Measurements from ENCODE around the gene TAPBP. TPM values are rescaled to one million over a fixed set of nuclear protein-coding genes. Genes with fewer than 3 reads are reported as not detected.

Gene TAPBP
- total and polyA plus RNA-seq, 9 of the 15 experiments (the other 6 are each of a cell fraction or from before 2014, with no cell fraction given): 5.6 to 74.0 (median 22.3) TPM

GRCh38 chr6:33276864-33277662, 36.8 kb downstream of the TAPBP start, which contains the start of gene B3GALT4 (continued):
- TF ChIP-seq ZNF121 (CRISPR knock-in tag; conservative IDR thresholded peaks at IDR 0.05) (no peak), NR2C1 (IDR thresholded peaks at IDR 0.05) (no peak), NR2C1 (tag; IDR thresholded peaks at IDR 0.05) (peak; percentile 36), HINFP (tag; conservative IDR thresholded peaks at IDR 0.05; ENCODE audit: low read depth) (peak; percentile 83), SIRT6 (IDR thresholded peaks at IDR 0.05; ENCODE audit: low read depth, low read length) (peak; percentile 94), CTBP1 (IDR thresholded peaks at IDR 0.05; ENCODE audit: borderline replicate concordance) (peak; percentile 100), ZNF76 (CRISPR knock-in tag; IDR thresholded peaks at IDR 0.05; ENCODE audit: borderline replicate concordance) (0 out of 2 replicates have a peak, but pooled peaks have one; percentile 55), BHLHE40 (IDR thresholded peaks at IDR 0.05; ENCODE audit: low read length) (peak; percentile 68), BRD4 (IDR thresholded peaks at IDR 0.05) (peak; percentile 32; the same call in 1 of the 2 replicates), ZSCAN29 (IDR thresholded peaks at IDR 0.05) (peak; percentile 66; the same call in 1 of the 2 replicates), ZKSCAN3 (CRISPR knock-in tag; IDR thresholded peaks at IDR 0.05) (no peak), SNIP1 (IDR thresholded peaks at IDR 0.05; ENCODE audit: low read depth) (no peak), SUPT5H (IDR thresholded peaks at IDR 0.05) (peak; percentile 91), ZNF407 (IDR thresholded peaks at IDR 0.05; ENCODE audit: low read depth) (peak; percentile 64; the same call in 1 of the 2 replicates), ZNF444 (CRISPR knock-in tag; IDR thresholded peaks at IDR 0.05) (0 out of 2 replicates have a peak, but pooled peaks have one; percentile 20), ZC3H8 (IDR thresholded peaks at IDR 0.05) (no peak)
- TF ChIP-seq, protein P1, sequence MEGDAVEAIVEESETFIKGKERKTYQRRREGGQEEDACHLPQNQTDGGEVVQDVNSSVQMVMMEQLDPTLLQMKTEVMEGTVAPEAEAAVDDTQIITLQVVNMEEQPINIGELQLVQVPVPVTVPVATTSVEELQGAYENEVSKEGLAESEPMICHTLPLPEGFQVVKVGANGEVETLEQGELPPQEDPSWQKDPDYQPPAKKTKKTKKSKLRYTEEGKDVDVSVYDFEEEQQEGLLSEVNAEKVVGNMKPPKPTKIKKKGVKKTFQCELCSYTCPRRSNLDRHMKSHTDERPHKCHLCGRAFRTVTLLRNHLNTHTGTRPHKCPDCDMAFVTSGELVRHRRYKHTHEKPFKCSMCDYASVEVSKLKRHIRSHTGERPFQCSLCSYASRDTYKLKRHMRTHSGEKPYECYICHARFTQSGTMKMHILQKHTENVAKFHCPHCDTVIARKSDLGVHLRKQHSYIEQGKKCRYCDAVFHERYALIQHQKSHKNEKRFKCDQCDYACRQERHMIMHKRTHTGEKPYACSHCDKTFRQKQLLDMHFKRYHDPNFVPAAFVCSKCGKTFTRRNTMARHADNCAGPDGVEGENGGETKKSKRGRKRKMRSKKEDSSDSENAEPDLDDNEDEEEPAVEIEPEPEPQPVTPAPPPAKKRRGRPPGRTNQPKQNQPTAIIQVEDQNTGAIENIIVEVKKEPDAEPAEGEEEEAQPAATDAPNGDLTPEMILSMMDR (IDR thresholded peaks at IDR 0.05 in 2 of 3, conservative IDR thresholded peaks at IDR 0.05 in 1 of 3; ENCODE audit: insufficient read depth in 2 of 3, low read depth in 1 of 3, low read length in 3 of 3): peak; percentile 77 to 92 (median 85)

All from K562 (cell line).